Common myeloid progenitor, CD34-positive (primary cell): Measurements from ENCODE around the gene SIAH3.

Source experiments
- CTCF ChIA-PET: fragments of 350-600 bp; sonication (Branson Sonifier 250); formaldehyde crosslinking; loops from one replicate; lab custom pipeline; 2021; ENCODE audit warnings: antibody characterized with exemption; lab: Charles Lee
- POLR2A ChIA-PET: fragments of 350-600 bp; sonication (Branson Sonifier 250); formaldehyde crosslinking; loops from one replicate; lab custom pipeline; 2021; ENCODE audit warnings: antibody characterized with exemption; lab: Charles Lee
- DNase-seq, 3 donors: peaks; one replicate each; pipeline versions ENCODE4 v3.0.0 to v3.0.0-alpha.2; 2013
- H3K27ac ChIP-seq, 2 experiments: 1 replicate in 1 of 2; 2 replicates in 1 of 2; pipeline ENCODE4 v1.7.0; 2013; ENCODE audit warnings: inconsistent platforms in 2 of 2, low read length in 2 of 2, mild to moderate bottlenecking in 2 of 2, low read depth in 1 of 2, moderate library complexity in 1 of 2; ENCODE audit not compliant: severe bottlenecking in 2 of 2, insufficient read depth in 1 of 2, poor library complexity in 1 of 2
- H3K27me3 ChIP-seq, 5 experiments: replicated peaks in 2 of 5; 1 replicate in 3 of 5; 2 replicates in 2 of 5; pipeline versions ENCODE4 v1.6.1 to v1.7.0; 2013; ENCODE audit warnings: low read length in 4 of 5, mild to moderate bottlenecking in 2 of 5, moderate library complexity in 2 of 5, inconsistent platforms in 1 of 5; ENCODE audit not compliant: insufficient read depth in 5 of 5, control insufficient read depth in 4 of 5
- H3K36me3 ChIP-seq, 4 experiments: 1 replicate in 2 of 4; 2 replicates in 2 of 4; pipeline versions ENCODE4 v1.6.1 to v1.7.0; 2013; ENCODE audit warnings: low read length in 3 of 4, control low read depth in 1 of 4, mild to moderate bottlenecking in 1 of 4; ENCODE audit not compliant: control insufficient read depth in 4 of 4, insufficient read depth in 4 of 4
- H3K4me1 ChIP-seq, 4 experiments: 1 replicate in 3 of 4; 2 replicates in 1 of 4; pipeline versions ENCODE4 v1.6.1 to v1.7.1; 2013; ENCODE audit warnings: low read length in 3 of 4, mild to moderate bottlenecking in 3 of 4, control low read depth in 1 of 4, inconsistent platforms in 1 of 4, moderate library complexity in 1 of 4; ENCODE audit not compliant: control insufficient read depth in 4 of 4, insufficient read depth in 4 of 4; ENCODE audit errors: control extremely low read depth in 1 of 4
- H3K4me3 ChIP-seq, 7 experiments: 1 replicate in 4 of 7; 2 replicates in 3 of 7; pipeline versions ENCODE4 v1.5.1 to v1.7.0; 2013; ENCODE audit warnings: mild to moderate bottlenecking in 7 of 7, low read length in 6 of 7, moderate library complexity in 6 of 7, inconsistent platforms in 2 of 7, low read depth in 2 of 7, control low read depth in 1 of 7; ENCODE audit not compliant: insufficient read depth in 4 of 7, control insufficient read depth in 1 of 7; ENCODE audit errors: extremely low read depth in 1 of 7
- H3K9me3 ChIP-seq, 5 experiments: 1 replicate in 4 of 5; 2 replicates in 1 of 5; pipeline versions ENCODE4 v1.6.1 to v1.7.1; 2013; ENCODE audit warnings: low read length in 4 of 5, mild to moderate bottlenecking in 2 of 5, inconsistent platforms in 1 of 5, low read depth in 1 of 5, moderate library complexity in 1 of 5; ENCODE audit not compliant: control insufficient read depth in 4 of 5, insufficient read depth in 2 of 5; ENCODE audit errors: control extremely low read depth in 1 of 5
- WGBS: methylation state at CpG from one replicate; pipeline ENCODE4 v1.1.5; 2013; ENCODE audit not compliant: insufficient coverage; 5-methylcytosine and 5-hydroxymethylcytosine counted together

SIAH3 gene

GRCh38 chr13:45827318-45827717 lies 24.2 kb downstream of the SIAH3 start:
- CTCF ChIA-PET: interaction anchor here (1.5 to 2.2 kb wide), 3 partner anchors 9 to 29 kb away, joined by 3 to 6 read pairs (median 5); no protein-coding TSS in a partner anchor
- POLR2A ChIA-PET: no interaction called here

GRCh38 chr13:45826731-45827130 lies 24.8 kb downstream of the SIAH3 start:
- WGBS: 0% methylated on average over 4 of the region's 5 CpGs
- ChIA-PET CTCF (interaction anchor here (1.0 to 2.2 kb wide), 4 partner anchors 10 to 29 kb away, joined by 3 to 6 read pairs (median 4); no protein-coding TSS in a partner anchor), POLR2A (no interaction called here)
- peak overlapping the region in 3 of 7 experiments; percentile 6 to 46 (median 20) for H3K4me3 ChIP-seq
- H3K4me1 ChIP-seq: peaks cover 16 to 46% (median 38%) of the 10 kb centered on the region in 4 experiments
- no peaks in the 10 kb centered on the region for H3K27me3 ChIP-seq
- H3K36me3 ChIP-seq: no peaks in the 10 kb centered on the region
- no peaks in the 10 kb centered on the region for H3K9me3 ChIP-seq
- peak; percentile 32 to 89 (median 88) for DNase-seq
- peak overlapping the region in 1 of 2 experiments; percentile 30 for H3K27ac ChIP-seq

More at GRCh38 chr13:45827318-45827717, 24.2 kb downstream of the SIAH3 start:
- no peaks in the 10 kb centered on the region for H3K9me3 ChIP-seq
- H3K4me1 ChIP-seq: peaks cover 16 to 46% (median 38%) of the 10 kb centered on the region in 4 experiments
- H3K4me3 ChIP-seq: peak overlapping the region in 1 of 7 experiments; percentile 28
- H3K36me3 ChIP-seq: no peaks in the 10 kb centered on the region
- no peak for DNase-seq
- no peaks in the 10 kb centered on the region for H3K27me3 ChIP-seq
- H3K27ac ChIP-seq: no peak overlapping the region

GRCh38 chr13:45825387-45825650 lies 26.2 kb downstream of the SIAH3 start:
- ChIA-PET CTCF (interaction anchor here (0.9 to 1.1 kb wide), 2 partner anchors 11 to 29 kb away, joined by 3 to 4 read pairs; no protein-coding TSS in a partner anchor), POLR2A (no interaction called here)
- Histone ChIP-seq H3K36me3 (no peaks in the 10 kb centered on the region), H3K9me3 (no peaks in the 10 kb centered on the region), H3K4me1 (peaks cover 16 to 46% (median 38%) of the 10 kb centered on the region in 4 experiments), H3K4me3 (no peak overlapping the region), H3K27me3 (no peaks in the 10 kb centered on the region), H3K27ac (no peak overlapping the region)
- WGBS: 93% methylated on average over 2 of the region's 4 CpGs
- no peak for DNase-seq

GRCh38 chr13:45823583-45823982 lies 28.0 kb downstream of the SIAH3 start:
- POLR2A ChIA-PET: no interaction called here
- peaks cover 12 to 41% (median 36%) of the 10 kb centered on the region in 4 experiments for H3K4me1 ChIP-seq
- H3K9me3 ChIP-seq: no peaks in the 10 kb centered on the region
- CTCF ChIA-PET: no interaction called here
- H3K36me3 ChIP-seq: no peaks in the 10 kb centered on the region
- H3K4me3 ChIP-seq: no peak overlapping the region
- H3K27me3 ChIP-seq: no peaks in the 10 kb centered on the region
- no peak overlapping the region for H3K27ac ChIP-seq
- DNase-seq: no peak

GRCh38 chr13:45821811-45822210 lies 29.7 kb downstream of the SIAH3 start:
- Histone ChIP-seq H3K4me3 (no peak overlapping the region), H3K27me3 (no peaks in the 10 kb centered on the region), H3K36me3 (no peaks in the 10 kb centered on the region), H3K27ac (no peak overlapping the region), H3K9me3 (no peaks in the 10 kb centered on the region), H3K4me1 (peaks cover 4 to 23% (median 19%) of the 10 kb centered on the region in 4 experiments)
- DNase-seq: no peak
- ChIA-PET CTCF (interaction anchor here (0.5 to 1.3 kb wide), 2 partner anchors 25 to 63 kb away, joined by 3 to 4 read pairs; no protein-coding TSS in a partner anchor), POLR2A (no interaction called here)
- WGBS: 86% methylated on average over 6 of the region's 6 CpGs

GRCh38 chr13:45820106-45820838 lies 31.3 kb downstream of the SIAH3 start:
- H3K36me3 ChIP-seq: no peaks in the 10 kb centered on the region
- CTCF ChIA-PET: no interaction called here
- DNase-seq: no peak
- H3K4me1 ChIP-seq: peaks cover 0 to 11% (median 7%) of the 10 kb centered on the region in 4 experiments
- no peak overlapping the region for H3K4me3 ChIP-seq
- POLR2A ChIA-PET: no interaction called here
- no peak overlapping the region for H3K27ac ChIP-seq
- no peaks in the 10 kb centered on the region for H3K9me3 ChIP-seq
- no peaks in the 10 kb centered on the region for H3K27me3 ChIP-seq
- 96% methylated on average over 16 of the region's 18 CpGs for WGBS

GRCh38 chr13:45817833-45818232 lies 33.7 kb downstream of the SIAH3 start:
- no peak overlapping the region for H3K27ac ChIP-seq
- WGBS: 100% methylated on average over 1 of the region's 2 CpGs
- peaks cover 0 to 1% (median 0%) of the 10 kb centered on the region in 5 experiments for H3K27me3 ChIP-seq
- POLR2A ChIA-PET: no interaction called here
- CTCF ChIA-PET: interaction anchor here (0.7 to 2.2 kb wide), 4 partner anchors 9 to 173 kb away, joined by 3 to 5 read pairs (median 4); no protein-coding TSS in a partner anchor
- H3K4me3 ChIP-seq: no peak overlapping the region
- DNase-seq: no peak
- H3K9me3 ChIP-seq: no peaks in the 10 kb centered on the region
- H3K4me1 ChIP-seq: no peaks in the 10 kb centered on the region
- H3K36me3 ChIP-seq: no peaks in the 10 kb centered on the region
